Astrocyte (in vitro differentiated cells and primary cell): ENCODE results near the gene CAMKMT. TPM values are rescaled to one million over a fixed set of nuclear protein-coding genes. Genes with fewer than 3 reads are reported as not detected.

Source experiments
- DNase-seq: peaks from one replicate; pipeline ENCODE4 v3.0.0-alpha.2; 2010; ENCODE audit warnings: low read depth
- FAIRE-seq: peaks from 2 replicates; lab custom pipeline; 2011; peaks lifted over from hg19 to GRCh38; lab: Jason Lieb, UNC
- H2AFZ ChIP-seq: 2 replicates; pipeline ENCODE4 v1.6.0; 2012; ENCODE audit warnings: low read depth, low read length, inconsistent platforms
- H3K27ac ChIP-seq: 2 replicates; pipeline ENCODE4 v1.5.1; 2011; ENCODE audit warnings: low read depth, low read length, inconsistent platforms
- H3K27me3 ChIP-seq: 2 replicates; pipeline ENCODE4 v1.6.0; 2011; ENCODE audit warnings: low read length, inconsistent platforms; ENCODE audit not compliant: insufficient read depth
- H3K36me3 ChIP-seq: 2 replicates; pipeline ENCODE4 v1.5.1; 2011; ENCODE audit warnings: low read length, inconsistent platforms; ENCODE audit not compliant: insufficient read depth
- H3K4me1 ChIP-seq: 2 replicates; pipeline ENCODE4 v1.5.1; 2011; ENCODE audit warnings: low read length, inconsistent platforms; ENCODE audit not compliant: insufficient read depth
- H3K4me2 ChIP-seq: 2 replicates; pipeline ENCODE4 v1.6.0; 2012; ENCODE audit warnings: low read length, inconsistent platforms
- H3K4me3 ChIP-seq: 2 replicates; pipeline ENCODE4 v1.5.1; 2011; ENCODE audit warnings: low read depth, mild to moderate bottlenecking, low read length, inconsistent platforms; ENCODE audit not compliant: insufficient read depth
- H3K79me2 ChIP-seq: 2 replicates; pipeline ENCODE4 v1.6.0; 2012; ENCODE audit warnings: mild to moderate bottlenecking, low read length, inconsistent platforms; ENCODE audit not compliant: insufficient read depth
- H3K9ac ChIP-seq: 2 replicates; pipeline ENCODE4 v1.6.0; 2012; ENCODE audit warnings: mild to moderate bottlenecking, low read length, inconsistent platforms
- H3K9me3 ChIP-seq: 2 replicates; pipeline ENCODE4 v1.5.1; 2012; ENCODE audit warnings: low read depth, mild to moderate bottlenecking, low read length, inconsistent platforms; ENCODE audit not compliant: insufficient read depth
- H4K20me1 ChIP-seq: 2 replicates; pipeline ENCODE4 v1.6.0; 2012; ENCODE audit warnings: low read length, inconsistent platforms; ENCODE audit not compliant: insufficient read depth
- H3K27ac Mint-ChIP-seq: one replicate; pipeline ENCODE4 v1.8.0; 2021; ENCODE audit warnings: mild to moderate bottlenecking, mixed read lengths; ENCODE audit not compliant: unreplicated experiment
- H3K27me3 Mint-ChIP-seq: one replicate; pipeline ENCODE4 v1.8.0; 2021; ENCODE audit warnings: low read depth, mixed read lengths; ENCODE audit not compliant: unreplicated experiment
- H3K36me3 Mint-ChIP-seq: one replicate; pipeline ENCODE4 v1.8.0; 2021; ENCODE audit warnings: low read depth, mixed read lengths; ENCODE audit not compliant: unreplicated experiment
- H3K4me1 Mint-ChIP-seq: one replicate; pipeline ENCODE4 v1.8.0; 2021; ENCODE audit warnings: low read depth, mixed read lengths; ENCODE audit not compliant: unreplicated experiment
- H3K4me3 Mint-ChIP-seq: one replicate; pipeline ENCODE4 v1.8.0; 2021; ENCODE audit warnings: mild to moderate bottlenecking, moderate library complexity, mixed read lengths; ENCODE audit not compliant: unreplicated experiment
- H3K9me3 Mint-ChIP-seq: one replicate; pipeline ENCODE4 v1.8.0; 2021; ENCODE audit warnings: mild to moderate bottlenecking, mixed read lengths; ENCODE audit not compliant: unreplicated experiment
- EZH2 ChIP-seq: IDR thresholded peaks from 2 replicates; pipeline ENCODE4 v1.6.1; 2012; ENCODE audit warnings: mild to moderate bottlenecking, low read length, inconsistent platforms; ENCODE audit not compliant: insufficient read depth
- total RNA-seq: library from RNA; stranded (reverse); gene quantifications from 2 replicates; pipeline ENCODE4 v1.2.1, GENCODE V29; 2021
- TF ChIP-seq, protein P1 (sequence below): IDR thresholded peaks from 2 replicates; pipeline ENCODE4 v1.5.1; 2011; ENCODE audit warnings: low read depth, mild to moderate bottlenecking, inconsistent platforms, low read length, moderate library complexity; ENCODE audit not compliant: insufficient read depth

CAMKMT gene
- total RNA-seq, 1 donor from 2014 or later, result 9.3 TPM

DNA sequence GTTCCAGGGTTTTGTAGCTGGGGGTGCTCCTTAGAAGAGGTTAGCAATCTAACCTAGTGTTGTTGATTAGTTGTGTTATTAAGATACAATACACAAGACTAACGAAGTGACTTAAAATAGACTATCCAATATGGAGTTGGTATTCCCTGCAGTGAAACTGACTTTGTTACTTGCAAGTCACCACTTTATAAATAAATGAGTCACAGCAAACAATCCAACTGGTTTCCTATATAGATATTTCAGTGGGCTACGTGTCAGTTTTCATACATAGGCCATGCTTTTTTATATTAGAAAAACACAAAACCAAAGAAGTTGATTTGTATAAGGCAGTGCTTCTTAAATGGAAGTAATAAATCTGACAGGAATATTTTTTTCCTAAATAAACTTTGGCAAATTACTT lies 274.0 kb downstream of the CAMKMT start:
- H3K4me3 ChIP-seq, result no peak overlapping the region
- H3K79me2 ChIP-seq, result no peaks in the 10 kb centered on the region
- Mint-ChIP-seq H3K27me3 (no peaks in the 10 kb centered on the region), H3K9me3 (no peaks in the 10 kb centered on the region), H3K36me3 (no peaks in the 10 kb centered on the region), H3K4me1 (peaks cover 4% of the 10 kb centered on the region), H3K4me3 (no peak overlapping the region), H3K27ac (no peak overlapping the region)
- DNase-seq (no peak), FAIRE-seq (no peak)
- no peak overlapping the region for H3K9ac ChIP-seq
- no peaks in the 10 kb centered on the region for H4K20me1 ChIP-seq
- no peaks in the 10 kb centered on the region for H3K4me1 ChIP-seq
- no peaks in the 10 kb centered on the region for H3K36me3 ChIP-seq
- TF ChIP-seq, protein P1, sequence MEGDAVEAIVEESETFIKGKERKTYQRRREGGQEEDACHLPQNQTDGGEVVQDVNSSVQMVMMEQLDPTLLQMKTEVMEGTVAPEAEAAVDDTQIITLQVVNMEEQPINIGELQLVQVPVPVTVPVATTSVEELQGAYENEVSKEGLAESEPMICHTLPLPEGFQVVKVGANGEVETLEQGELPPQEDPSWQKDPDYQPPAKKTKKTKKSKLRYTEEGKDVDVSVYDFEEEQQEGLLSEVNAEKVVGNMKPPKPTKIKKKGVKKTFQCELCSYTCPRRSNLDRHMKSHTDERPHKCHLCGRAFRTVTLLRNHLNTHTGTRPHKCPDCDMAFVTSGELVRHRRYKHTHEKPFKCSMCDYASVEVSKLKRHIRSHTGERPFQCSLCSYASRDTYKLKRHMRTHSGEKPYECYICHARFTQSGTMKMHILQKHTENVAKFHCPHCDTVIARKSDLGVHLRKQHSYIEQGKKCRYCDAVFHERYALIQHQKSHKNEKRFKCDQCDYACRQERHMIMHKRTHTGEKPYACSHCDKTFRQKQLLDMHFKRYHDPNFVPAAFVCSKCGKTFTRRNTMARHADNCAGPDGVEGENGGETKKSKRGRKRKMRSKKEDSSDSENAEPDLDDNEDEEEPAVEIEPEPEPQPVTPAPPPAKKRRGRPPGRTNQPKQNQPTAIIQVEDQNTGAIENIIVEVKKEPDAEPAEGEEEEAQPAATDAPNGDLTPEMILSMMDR, result no peak
- TF ChIP-seq EZH2, result no peak
- H3K4me2 ChIP-seq, result no peak overlapping the region
- no peaks in the 10 kb centered on the region for H3K9me3 ChIP-seq
- no peak overlapping the region for H2AFZ ChIP-seq
- no peaks in the 10 kb centered on the region for H3K27me3 ChIP-seq
- H3K27ac ChIP-seq, result no peak overlapping the region

DNA sequence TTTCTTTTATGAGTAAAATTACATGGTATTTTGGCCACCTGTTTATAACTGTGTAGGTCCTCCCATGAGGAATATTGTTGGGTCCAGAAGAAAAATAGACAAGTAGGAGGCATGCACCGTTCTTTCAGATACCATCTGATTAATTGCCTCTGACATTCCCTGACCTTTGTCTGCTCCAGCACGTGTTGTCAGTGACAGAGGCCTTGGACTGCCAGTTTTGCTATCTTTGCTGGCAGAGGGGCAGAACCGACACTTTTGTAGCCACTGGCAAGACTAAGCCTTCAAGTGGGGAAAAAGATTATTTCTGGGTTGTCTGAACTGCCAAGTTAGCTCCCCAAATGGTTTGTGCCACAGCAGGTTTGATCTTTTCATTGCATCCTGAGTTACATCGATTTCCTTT lies 276.9 kb downstream of the CAMKMT start:
- Histone ChIP-seq H4K20me1 (no peaks in the 10 kb centered on the region), H3K79me2 (no peaks in the 10 kb centered on the region), H3K27me3 (no peaks in the 10 kb centered on the region), H3K9ac (no peak overlapping the region), H3K4me1 (no peaks in the 10 kb centered on the region), H3K9me3 (no peaks in the 10 kb centered on the region), H3K4me2 (no peak overlapping the region), H2AFZ (no peak overlapping the region), H3K4me3 (no peak overlapping the region), H3K36me3 (no peaks in the 10 kb centered on the region), H3K27ac (no peak overlapping the region)
- H3K27me3 Mint-ChIP-seq, result no peaks in the 10 kb centered on the region
- H3K4me3 Mint-ChIP-seq, result no peak overlapping the region
- no peak for FAIRE-seq
- peaks cover 4% of the 10 kb centered on the region for H3K4me1 Mint-ChIP-seq
- no peak for DNase-seq
- no peak for TF ChIP-seq EZH2
- TF ChIP-seq, protein P1, result no peak
- H3K27ac Mint-ChIP-seq, result no peak overlapping the region
- H3K36me3 Mint-ChIP-seq, result no peaks in the 10 kb centered on the region
- H3K9me3 Mint-ChIP-seq, result no peaks in the 10 kb centered on the region

- H3K4me1 ChIP-seq, result no peaks in the 10 kb centered on the region
- H3K9me3 ChIP-seq, result no peaks in the 10 kb centered on the region
- H3K27me3 ChIP-seq, result no peaks in the 10 kb centered on the region
- Mint-ChIP-seq H3K36me3 (no peaks in the 10 kb centered on the region), H3K4me3 (no peak overlapping the region), H3K4me1 (no peaks in the 10 kb centered on the region), H3K27me3 (no peaks in the 10 kb centered on the region), H3K9me3 (no peaks in the 10 kb centered on the region), H3K27ac (no peak overlapping the region)
- H4K20me1 ChIP-seq, result no peaks in the 10 kb centered on the region
- no peaks in the 10 kb centered on the region for H3K79me2 ChIP-seq
- H3K4me3 ChIP-seq, result no peak overlapping the region
- no peak overlapping the region for H3K4me2 ChIP-seq
- DNase-seq, result no peak
- no peak overlapping the region for H3K27ac ChIP-seq
- no peak overlapping the region for H3K9ac ChIP-seq
- TF ChIP-seq, protein P1, result no peak
- no peak for TF ChIP-seq EZH2
- H2AFZ ChIP-seq, result no peak overlapping the region
- FAIRE-seq, result no peak
- no peaks in the 10 kb centered on the region for H3K36me3 ChIP-seq
Observed at GRCh38 chr2:44639399-44639798, 277.7 kb downstream of the CAMKMT start.
